GM19023 (cell line): ENCODE measurements around the gene BMF.
A peak's percentile ranks its signal among the peaks of the same experiment; 100 is the strongest.

ENCODE experiments used
- ATAC-seq: cut with Tn5 transposase; IDR thresholded peaks from one replicate; pipeline ENCODE4 v1.9.1; 2021; ENCODE audit warnings: mild to moderate bottlenecking, moderate library complexity; ENCODE audit not compliant: unreplicated experiment

The BMF gene

GRCh38 chr15:40052604-40053003, 56.1 kb downstream of the BMF start:
- ATAC-seq, result no peak

- ATAC-seq, result no peak
Observed at GRCh38 chr15:40051616-40052415, 56.9 kb downstream of the BMF start.

GRCh38 chr15:40050788-40051470, 57.8 kb downstream of the BMF start:
- ATAC-seq, result no peak

- no peak for ATAC-seq
Observed at GRCh38 chr15:40048926-40049475, 59.7 kb downstream of the BMF start.

- ATAC-seq, result no peak
Observed at GRCh38 chr15:40048211-40048792, 60.4 kb downstream of the BMF start.

GRCh38 chr15:40047415-40048210, 61.1 kb downstream of the BMF start:
- ATAC-seq, result peak; percentile 59

GRCh38 chr15:40046721-40047414, 61.8 kb downstream of the BMF start:
- no peak for ATAC-seq

- ATAC-seq, result peak; percentile 17
Observed at GRCh38 chr15:40045572-40046217, 63.0 kb downstream of the BMF start.

GRCh38 chr15:40044717-40045571, 63.7 kb downstream of the BMF start:
- peak; percentile 73 for ATAC-seq

GRCh38 chr15:40043927-40044716, 64.6 kb downstream of the BMF start:
- ATAC-seq, result no peak

GRCh38 chr15:40042791-40043320, 65.8 kb downstream of the BMF start:
- ATAC-seq, result no peak

GRCh38 chr15:40040770-40041169, 67.9 kb downstream of the BMF start:
- ATAC-seq, result no peak

- ATAC-seq, result no peak
Observed at GRCh38 chr15:40040293-40040635, 68.4 kb downstream of the BMF start.

- peak; percentile 96 for ATAC-seq
Observed at GRCh38 chr15:40038638-40039543, 69.8 kb downstream of the BMF start, which contains the start of gene SRP14. SRP14 (minus strand) TSS chr15:40039181; CDS start chr15:40039116, 65 bp downstream.

- no peak for ATAC-seq
Observed at GRCh38 chr15:40038275-40038637, 70.4 kb downstream of the BMF start.
